K562 treated with DMSO at 1 percent for 12 hours (cell line): ENCODE results near the gene DDX53. TPM values are rescaled to one million over a fixed set of nuclear protein-coding genes. Genes with fewer than 3 reads are reported as not detected.

Source experiments
- total RNA-seq: library from RNA; unstranded; fragments of 300-600 nt; gene quantifications from 2 replicates; pipeline ENCODE4 v1.2.3, GENCODE V29; 2022; ENCODE audit not compliant: insufficient read depth

The DDX53 gene
- total RNA-seq, result 2.2 TPM in 1 of 2 replicates, not detected in the other

GRCh38 chrX:22999696-23000223 is at the start of gene DDX53:
DDX53 (plus strand) TSS chrX:22999960; CDS start chrX:23000058, 98 bp downstream.

